NCI-H82 treated with DMSO at 0.1 percent for 48 hours (cell line): ENCODE results near the gene FBXO10.
"Not testable (repeated sequence)": the region's sequence is repeated elsewhere in the genome, so short reads cannot be mapped to it uniquely, and the experiment has no call there.

Experiments
- DNase-seq: peaks from one replicate; lab custom pipeline; 2025; ENCODE audit not compliant: unreplicated experiment; lab: John Stamatoyannopoulos, UW

Gene FBXO10, protein sequence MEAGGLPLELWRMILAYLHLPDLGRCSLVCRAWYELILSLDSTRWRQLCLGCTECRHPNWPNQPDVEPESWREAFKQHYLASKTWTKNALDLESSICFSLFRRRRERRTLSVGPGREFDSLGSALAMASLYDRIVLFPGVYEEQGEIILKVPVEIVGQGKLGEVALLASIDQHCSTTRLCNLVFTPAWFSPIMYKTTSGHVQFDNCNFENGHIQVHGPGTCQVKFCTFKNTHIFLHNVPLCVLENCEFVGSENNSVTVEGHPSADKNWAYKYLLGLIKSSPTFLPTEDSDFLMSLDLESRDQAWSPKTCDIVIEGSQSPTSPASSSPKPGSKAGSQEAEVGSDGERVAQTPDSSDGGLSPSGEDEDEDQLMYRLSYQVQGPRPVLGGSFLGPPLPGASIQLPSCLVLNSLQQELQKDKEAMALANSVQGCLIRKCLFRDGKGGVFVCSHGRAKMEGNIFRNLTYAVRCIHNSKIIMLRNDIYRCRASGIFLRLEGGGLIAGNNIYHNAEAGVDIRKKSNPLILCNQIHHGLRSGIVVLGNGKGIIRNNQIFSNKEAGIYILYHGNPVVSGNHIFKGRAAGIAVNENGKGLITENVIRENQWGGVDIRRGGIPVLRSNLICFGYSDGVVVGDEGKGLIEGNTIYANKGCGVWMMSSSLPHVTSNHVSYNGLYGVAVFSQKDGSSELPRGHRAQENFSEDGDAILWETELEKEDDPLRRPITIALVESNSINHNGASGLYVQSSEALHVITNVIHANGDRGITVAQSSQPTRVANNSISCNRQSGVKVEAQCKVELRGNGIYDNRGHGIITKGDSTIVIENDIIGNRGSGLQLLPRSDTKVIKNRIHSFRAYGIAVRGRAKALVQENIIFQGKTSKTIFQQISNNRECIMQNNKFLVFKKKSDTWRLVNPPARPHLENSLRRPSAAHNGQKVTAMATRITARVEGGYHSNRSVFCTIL

DNA sequence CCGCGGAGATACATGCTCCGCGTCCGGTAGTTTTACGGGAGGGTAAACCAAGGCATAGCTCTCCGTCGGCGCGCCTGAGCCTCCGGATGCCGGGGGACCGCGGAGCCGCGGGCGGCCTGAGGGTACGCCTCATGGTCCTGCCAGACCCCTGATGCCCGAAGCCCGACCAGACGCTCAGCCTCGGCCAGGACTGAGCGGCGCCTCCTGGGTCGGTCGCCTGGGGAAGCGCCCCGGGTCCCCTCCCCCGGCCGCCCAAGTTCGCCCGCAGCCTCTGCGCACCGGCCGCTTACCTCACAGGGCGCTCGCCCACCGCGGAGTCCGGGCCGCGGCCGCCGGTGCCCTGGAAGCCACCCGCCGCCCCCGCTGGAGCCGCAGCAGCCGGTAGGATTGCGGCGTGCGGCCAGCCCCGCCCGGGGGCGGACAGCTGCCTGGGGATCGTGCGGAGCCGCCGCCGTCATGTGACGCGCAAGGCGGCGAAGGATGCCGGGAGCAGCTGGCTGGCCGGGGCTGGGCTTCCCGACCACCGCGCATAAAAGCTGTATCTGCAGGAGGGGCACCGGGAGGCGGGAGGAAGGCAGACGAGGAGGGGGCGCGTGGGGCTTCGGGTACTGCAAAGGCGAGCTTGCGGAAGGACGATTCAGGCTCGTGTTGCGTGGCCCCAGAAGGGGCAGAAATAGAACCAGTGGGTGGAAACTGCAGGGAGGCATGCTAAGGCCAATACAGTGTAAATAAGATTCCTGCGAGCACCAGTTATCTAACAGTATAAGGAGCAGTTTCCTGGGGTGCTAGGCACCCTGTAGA is at the start of gene FBXO10:
Gene FBXO10 (minus strand): TSS at position 460 of the 801 bp plus-strand sequence. CDS start 34,612 bp downstream, outside the sequence.
- peak; percentile 55 for DNase-seq

DNA sequence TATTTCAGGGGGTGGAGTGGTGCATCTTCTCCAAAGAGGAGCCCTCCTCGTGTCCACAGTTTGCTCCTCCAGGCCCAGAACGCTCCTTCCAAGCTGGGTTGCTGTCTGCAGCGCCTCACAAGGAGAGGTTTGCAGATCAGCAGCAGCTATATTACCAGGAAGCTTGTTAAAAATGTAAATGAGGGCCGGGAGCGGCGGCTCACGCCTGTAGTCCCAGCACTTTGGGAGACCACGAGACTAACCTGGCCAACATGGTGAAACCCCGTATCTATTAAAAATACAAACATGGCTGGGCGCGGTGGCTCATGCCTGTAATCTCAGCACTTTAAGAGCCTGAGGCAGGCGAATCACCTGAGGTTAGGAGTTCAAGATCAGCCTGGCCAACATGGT is 49.6 kb upstream of the FBXO10 start:
- no peak for DNase-seq

DNA sequence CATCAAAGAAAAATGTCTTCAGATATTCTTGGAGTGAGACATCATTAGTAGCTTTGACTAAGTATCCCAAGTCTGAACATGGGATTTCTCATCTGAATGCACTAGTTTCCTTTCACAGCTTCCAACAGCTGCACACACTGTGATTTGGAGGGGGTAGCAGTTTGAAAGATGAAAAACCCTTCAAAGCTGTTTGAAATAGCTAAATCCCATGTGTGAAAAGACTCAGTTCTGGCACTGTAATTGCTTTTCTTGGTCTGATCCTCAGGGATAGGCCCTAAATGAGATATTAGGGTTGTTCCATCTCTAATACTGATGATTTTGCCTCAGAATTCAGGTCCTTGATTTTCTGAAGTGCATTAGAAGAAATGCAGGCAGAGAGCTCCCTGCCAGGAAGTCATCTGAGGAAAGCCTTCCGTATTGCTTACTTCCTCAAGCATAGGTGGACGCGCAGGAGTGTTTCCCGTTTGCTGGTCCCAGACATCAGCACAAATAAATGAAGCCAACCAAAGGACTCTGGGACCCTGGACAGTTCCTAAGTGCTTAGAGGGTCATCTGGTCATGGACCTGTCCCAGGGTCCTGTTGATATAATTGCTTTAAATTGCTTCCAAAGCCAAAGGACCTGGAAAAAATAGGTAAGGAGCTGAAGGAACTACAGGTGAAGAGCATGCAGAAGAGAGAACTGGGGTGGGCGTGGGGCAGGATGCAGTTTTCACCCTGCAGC is 49.0 kb upstream of the FBXO10 start:
- DNase-seq = no peak

DNA sequence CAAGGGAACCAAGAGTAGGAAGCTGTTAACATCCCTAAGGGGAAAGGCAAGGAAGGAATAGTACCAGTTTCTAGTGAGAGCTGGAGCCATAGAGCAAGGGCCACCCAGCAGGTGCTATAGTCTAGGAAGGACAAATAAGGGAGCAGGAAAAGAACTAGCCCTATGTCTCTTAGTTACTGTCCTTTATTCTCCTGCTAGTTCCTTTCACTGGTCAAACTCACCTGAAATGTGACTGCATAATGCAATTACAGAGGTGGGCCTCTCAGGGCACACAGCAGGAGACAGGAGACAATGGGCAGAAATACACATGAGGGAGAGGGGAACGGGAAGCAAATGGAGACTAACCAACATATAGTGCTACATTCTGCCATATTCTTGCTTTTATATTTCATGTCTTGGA is 47.9 kb upstream of the FBXO10 start:
- DNase-seq = no peak

DNA sequence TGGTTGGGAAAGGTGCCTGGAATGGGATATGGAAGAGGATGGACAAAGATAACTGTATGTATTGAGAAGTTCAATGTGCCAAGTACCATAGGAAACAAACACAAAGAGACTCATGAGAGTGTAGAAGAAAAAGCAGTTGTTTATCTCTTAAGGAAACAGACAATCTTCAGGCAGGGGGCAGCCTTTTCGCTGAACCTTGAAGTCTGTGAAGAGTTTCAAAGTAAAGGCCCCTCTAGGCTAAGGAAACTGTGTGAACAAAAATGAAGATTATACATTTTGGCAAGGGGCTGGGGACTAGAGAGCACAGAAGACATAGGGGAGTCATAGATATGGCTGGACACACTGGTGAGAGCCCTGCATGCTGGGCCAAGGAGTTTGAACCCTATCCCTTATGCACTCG is 47.1 kb upstream of the FBXO10 start:
- DNase-seq = no peak

GRCh38 chr9:37622462-37622861 is 46.3 kb upstream of the FBXO10 start:
- DNase-seq = no peak

DNA sequence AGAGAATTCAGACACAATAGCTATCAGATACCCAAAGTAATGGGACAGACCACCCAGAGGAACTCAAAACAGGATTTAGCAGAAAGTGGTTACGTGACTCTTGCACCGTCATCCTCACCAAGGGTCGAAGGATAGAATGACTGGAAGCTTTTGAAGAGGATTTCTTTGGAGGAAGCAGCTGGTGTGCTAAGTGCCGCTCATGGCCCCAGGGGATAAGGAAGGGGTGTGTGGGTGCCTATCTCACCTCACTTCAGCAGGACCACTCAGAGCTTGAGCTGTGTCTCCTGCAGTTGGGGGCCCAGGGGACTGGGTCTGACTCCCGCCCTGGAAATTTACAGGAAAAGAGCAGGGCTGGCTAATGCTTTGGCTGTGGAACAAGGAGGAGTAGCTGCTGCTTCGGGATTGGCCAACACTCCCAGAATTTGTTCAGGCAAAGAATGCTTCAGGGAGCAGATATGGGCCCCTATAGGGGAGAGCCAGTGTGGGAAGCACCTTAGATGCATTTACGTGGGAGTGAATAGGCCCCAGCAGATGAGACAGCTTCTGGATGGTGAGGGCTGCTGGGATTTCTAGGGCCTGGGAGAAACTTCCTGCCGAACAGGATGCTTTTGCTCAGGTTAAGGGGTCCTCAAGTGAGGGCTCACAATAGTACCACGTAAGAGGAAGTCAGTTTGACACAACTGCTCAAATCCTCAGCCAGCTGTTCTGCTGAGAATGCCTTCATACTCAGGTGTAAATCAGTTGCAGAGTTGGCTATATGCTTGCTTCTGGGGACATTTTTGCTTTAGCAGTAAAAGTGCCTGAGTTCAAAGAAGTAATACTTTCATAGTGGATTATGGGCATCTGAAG is 45.3 kb upstream of the FBXO10 start:
- peak; percentile 29 for DNase-seq

- no peak for DNase-seq
These were observed 44.2 kb upstream of the FBXO10 start for GRCh38 chr9:37620396-37620795.

DNA sequence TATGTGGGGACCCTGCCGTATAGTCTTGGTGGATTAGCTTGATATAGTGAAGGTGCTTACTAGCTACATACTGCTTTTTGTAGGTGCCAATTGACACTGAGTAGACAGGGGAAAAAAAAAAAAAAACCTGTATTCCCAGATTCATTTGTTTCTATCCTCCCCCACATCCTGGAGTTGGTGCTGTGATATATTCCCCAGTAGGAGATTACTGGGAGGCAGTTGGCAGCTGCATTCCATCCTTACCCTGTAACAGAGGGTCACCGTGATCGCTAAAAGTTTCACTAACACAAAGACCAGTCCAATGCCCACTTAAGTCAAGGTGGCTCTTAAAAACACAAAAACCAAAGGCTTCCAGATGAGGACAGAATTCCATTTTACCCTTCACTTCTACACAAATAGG is 43.6 kb upstream of the FBXO10 start:
- DNase-seq = no peak

- DNase-seq = no peak
These were observed 42.6 kb upstream of the FBXO10 start for GRCh38 chr9:37618817-37619216.

- no peak for DNase-seq
These were observed 41.7 kb upstream of the FBXO10 start for GRCh38 chr9:37617832-37618231.

- no peak for DNase-seq
These were observed 41.0 kb upstream of the FBXO10 start for GRCh38 chr9:37617161-37617560.

DNA sequence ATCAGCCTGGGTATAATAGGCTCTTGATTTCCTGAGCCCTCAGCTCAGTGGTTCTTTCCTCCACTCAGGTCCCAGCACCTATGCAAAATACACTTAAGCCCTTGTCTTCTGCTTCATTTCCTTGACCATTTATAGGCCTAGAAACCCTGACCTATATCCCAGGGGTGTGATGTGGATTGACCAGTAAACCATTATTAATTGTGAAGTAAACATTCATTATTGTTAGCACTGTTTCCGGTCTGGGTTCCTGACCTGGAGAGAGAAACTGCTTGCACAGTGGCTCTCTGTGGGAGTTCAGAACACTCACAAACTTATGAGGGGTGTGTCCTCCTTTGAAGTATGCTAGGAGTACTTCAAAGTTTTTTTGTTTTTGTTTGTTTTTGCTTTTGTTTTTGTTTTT is 35.8 kb upstream of the FBXO10 start:
- DNase-seq = no peak

DNA sequence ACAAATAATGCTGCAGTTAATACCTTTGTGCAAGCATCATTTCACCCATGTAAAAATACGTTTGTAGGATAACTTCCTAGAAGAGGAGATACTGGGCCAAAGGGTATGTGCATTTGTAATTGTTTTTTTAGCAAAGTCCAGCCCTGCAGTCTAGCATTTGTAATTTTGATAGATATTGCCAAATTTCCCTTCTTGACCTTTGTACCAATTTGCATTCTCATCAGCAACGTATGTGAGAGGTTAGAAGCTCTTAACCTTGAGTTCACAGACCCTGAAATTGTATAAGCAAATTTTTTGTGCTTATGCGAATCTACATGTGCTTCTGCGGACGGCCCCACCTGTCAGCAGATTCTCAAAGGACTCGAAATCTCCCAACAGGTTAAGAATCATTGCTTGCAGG is 34.8 kb upstream of the FBXO10 start:
- no peak for DNase-seq

DNA sequence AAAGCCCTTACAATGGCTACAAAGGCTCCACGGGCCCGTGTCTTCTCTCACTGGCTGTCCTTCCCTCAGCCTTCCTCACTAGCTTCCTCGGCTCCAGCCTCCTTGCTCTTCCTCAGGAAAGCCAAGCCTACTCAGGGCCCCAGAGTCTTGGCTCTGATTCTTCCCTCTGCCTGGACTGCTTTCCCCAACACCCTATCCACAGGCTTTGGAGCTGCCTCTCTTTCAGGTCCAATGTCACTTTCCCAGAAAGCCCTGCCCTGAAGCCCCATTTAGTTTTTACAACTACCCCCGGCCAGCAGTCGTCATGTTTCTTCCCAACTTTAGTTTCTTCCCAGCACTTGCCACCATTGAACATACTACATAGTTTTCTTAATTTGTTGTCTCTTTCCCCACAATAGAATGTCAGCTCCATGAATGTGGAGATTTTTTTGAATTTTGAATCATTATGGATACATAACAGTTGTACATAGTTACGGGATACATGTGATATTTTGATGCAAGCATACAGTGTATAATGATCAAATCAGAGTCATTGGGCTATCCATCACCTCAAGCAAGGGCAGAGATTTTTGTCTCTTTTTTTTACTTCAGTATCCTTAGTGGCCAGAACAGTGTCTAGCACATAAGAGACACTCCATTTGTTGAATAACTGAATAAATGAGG is 33.7 kb upstream of the FBXO10 start:
- DNase-seq = no peak

GRCh38 chr9:37608250-37608649 is 32.1 kb upstream of the FBXO10 start:
- no peak for DNase-seq

DNA sequence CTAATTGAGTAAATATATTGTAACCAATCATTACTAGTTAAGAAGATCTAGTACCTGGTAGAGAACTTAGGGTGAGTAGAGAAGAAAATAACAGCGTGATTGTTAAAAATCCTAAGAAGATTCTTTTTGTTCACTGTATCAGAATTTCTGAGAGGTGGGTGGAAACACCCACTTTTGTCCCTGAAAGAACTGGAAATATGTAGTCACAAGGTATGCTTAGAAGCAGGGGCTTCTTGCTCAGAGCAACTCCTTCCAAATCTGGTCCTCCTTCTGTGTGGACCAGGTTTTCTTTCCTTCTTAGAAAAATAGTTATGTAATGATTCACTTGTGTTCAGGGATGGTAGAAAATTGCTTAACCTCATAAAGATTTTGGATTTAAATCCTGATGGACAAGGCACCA is 28.1 kb upstream of the FBXO10 start:
- no peak for DNase-seq

DNA sequence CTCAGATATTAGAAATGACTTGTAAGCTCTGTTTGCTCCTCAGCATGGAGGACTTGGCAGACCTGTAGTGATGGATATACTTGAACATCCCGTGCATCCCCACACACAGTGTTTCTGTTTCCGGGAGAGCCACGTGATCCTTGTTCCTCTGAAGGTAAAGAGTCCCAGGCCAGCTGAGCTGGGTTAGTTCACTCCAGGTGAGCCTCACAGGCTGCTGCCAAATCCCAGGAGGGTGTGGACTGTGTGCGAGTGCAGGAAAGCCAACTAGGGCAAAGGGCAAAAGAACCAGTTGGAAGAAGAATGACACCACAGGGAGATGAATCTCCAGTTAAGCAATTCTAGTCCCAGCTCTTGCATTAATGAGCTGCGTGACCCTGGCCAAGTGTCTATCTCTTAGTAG is 26.6 kb upstream of the FBXO10 start:
- no peak for DNase-seq

GRCh38 chr9:37602061-37602460 is 25.9 kb upstream of the FBXO10 start:
- DNase-seq = not testable (repeated sequence)
